ENCODE results near the gene CYB5R3. TPM values are rescaled to one million over a fixed set of nuclear protein-coding genes. Genes with fewer than 3 reads are reported as not detected.

The CYB5R3 gene
- total RNA-seq, 1 experiment from 2014 or later: 85.4 TPM

DNA sequence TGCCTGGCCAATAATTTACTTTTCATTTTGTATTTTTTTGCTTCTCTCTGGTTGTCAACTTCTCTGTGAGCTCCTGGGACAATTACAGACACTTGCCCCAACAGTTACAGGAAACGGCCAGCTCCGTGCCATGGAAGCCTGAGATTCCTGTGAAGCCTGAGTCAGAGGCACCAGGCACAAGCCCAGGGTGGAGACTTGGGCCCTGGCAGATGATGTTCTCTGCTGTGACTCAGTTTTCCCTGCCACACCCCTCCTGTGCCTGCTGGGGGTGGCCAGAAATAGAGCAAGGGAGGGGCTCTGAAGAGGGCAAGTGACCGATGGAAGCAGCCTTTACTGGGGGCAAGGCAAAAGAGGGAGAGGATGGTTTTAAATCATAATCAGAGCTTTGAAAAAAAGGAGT, 13.7 kb downstream of the CYB5R3 start:
- no peak for DNase-seq (ENCODE audit: low spot score)
- Mint-ChIP-seq H3K36me3 (peaks cover 22% of the 10 kb centered on the region), H3K4me1 (no peaks in the 10 kb centered on the region), H3K27me3 (ENCODE audit: low read depth) (no peaks in the 10 kb centered on the region), H3K4me3 (no peak overlapping the region), H3K9me3 (no peaks in the 10 kb centered on the region), H3K27ac (no peak overlapping the region)
- POLR2A ChIA-PET: no interaction called here
- ATAC-seq: no peak
- CTCF ChIA-PET: interaction anchor here (1.2 kb wide), 1 partner anchor 14 kb away, joined by 4 read pairs; no protein-coding TSS in a partner anchor
- TF ChIP-seq, protein P1, sequence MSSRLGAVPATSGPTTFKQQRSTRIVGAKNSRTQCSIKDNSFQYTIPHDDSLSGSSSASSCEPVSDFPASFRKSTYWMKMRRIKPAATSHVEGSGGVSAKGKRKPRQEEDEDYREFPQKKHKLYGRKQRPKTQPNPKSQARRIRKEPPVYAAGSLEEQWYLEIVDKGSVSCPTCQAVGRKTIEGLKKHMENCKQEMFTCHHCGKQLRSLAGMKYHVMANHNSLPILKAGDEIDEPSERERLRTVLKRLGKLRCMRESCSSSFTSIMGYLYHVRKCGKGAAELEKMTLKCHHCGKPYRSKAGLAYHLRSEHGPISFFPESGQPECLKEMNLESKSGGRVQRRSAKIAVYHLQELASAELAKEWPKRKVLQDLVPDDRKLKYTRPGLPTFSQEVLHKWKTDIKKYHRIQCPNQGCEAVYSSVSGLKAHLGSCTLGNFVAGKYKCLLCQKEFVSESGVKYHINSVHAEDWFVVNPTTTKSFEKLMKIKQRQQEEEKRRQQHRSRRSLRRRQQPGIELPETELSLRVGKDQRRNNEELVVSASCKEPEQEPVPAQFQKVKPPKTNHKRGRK (CRISPR knock-in tag; IDR thresholded peaks at IDR 0.05; ENCODE audit: borderline replicate concordance): no peak
- no peak for TF ChIP-seq TP53 (CRISPR knock-in tag; IDR thresholded peaks at IDR 0.05)
- TF ChIP-seq, protein P2, sequence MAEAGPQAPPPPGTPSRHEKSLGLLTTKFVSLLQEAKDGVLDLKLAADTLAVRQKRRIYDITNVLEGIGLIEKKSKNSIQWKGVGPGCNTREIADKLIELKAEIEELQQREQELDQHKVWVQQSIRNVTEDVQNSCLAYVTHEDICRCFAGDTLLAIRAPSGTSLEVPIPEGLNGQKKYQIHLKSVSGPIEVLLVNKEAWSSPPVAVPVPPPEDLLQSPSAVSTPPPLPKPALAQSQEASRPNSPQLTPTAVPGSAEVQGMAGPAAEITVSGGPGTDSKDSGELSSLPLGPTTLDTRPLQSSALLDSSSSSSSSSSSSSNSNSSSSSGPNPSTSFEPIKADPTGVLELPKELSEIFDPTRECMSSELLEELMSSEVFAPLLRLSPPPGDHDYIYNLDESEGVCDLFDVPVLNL (CRISPR knock-in tag; IDR thresholded peaks at IDR 0.05; ENCODE audit: borderline replicate concordance, low read depth): no peak
- TF ChIP-seq CREB1 (CRISPR knock-in tag; IDR thresholded peaks at IDR 0.05): no peak
- no peak for TF ChIP-seq TCF7 (CRISPR knock-in tag; IDR thresholded peaks at IDR 0.05; ENCODE audit: low read depth)
- TF ChIP-seq SMAD3 (CRISPR knock-in tag; IDR thresholded peaks at IDR 0.05; ENCODE audit: borderline replicate concordance): no peak
- TF ChIP-seq CREM (CRISPR knock-in tag; IDR thresholded peaks at IDR 0.05): no peak
- no peak for TF ChIP-seq AR (CRISPR knock-in tag; IDR thresholded peaks at IDR 0.05)
- TF ChIP-seq, protein P3, sequence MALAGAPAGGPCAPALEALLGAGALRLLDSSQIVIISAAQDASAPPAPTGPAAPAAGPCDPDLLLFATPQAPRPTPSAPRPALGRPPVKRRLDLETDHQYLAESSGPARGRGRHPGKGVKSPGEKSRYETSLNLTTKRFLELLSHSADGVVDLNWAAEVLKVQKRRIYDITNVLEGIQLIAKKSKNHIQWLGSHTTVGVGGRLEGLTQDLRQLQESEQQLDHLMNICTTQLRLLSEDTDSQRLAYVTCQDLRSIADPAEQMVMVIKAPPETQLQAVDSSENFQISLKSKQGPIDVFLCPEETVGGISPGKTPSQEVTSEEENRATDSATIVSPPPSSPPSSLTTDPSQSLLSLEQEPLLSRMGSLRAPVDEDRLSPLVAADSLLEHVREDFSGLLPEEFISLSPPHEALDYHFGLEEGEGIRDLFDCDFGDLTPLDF (CRISPR knock-in tag; IDR thresholded peaks at IDR 0.05): no peak
- no peak for TF ChIP-seq ZNF317 (CRISPR knock-in tag; IDR thresholded peaks at IDR 0.05; ENCODE audit: borderline replicate concordance, low read depth)

GRCh38 chr22:42633013-42633412, 16.2 kb downstream of the CYB5R3 start:
- DNase-seq (ENCODE audit: low spot score) (no peak), ATAC-seq (no peak)
- Mint-ChIP-seq H3K4me3 (no peak overlapping the region), H3K36me3 (peaks cover 28% of the 10 kb centered on the region), H3K9me3 (no peaks in the 10 kb centered on the region), H3K27me3 (ENCODE audit: low read depth) (no peaks in the 10 kb centered on the region), H3K27ac (no peak overlapping the region), H3K4me1 (no peaks in the 10 kb centered on the region)
- ChIA-PET CTCF (interaction anchor here (0.6 to 2.5 kb wide), 3 partner anchors 12 to 86 kb away, joined by 3 to 8 read pairs (median 4); no protein-coding TSS in a partner anchor), POLR2A (no interaction called here)
- TF ChIP-seq HMGXB4 (CRISPR knock-in tag; IDR thresholded peaks at IDR 0.05): no peak
- TF ChIP-seq, protein P4, sequence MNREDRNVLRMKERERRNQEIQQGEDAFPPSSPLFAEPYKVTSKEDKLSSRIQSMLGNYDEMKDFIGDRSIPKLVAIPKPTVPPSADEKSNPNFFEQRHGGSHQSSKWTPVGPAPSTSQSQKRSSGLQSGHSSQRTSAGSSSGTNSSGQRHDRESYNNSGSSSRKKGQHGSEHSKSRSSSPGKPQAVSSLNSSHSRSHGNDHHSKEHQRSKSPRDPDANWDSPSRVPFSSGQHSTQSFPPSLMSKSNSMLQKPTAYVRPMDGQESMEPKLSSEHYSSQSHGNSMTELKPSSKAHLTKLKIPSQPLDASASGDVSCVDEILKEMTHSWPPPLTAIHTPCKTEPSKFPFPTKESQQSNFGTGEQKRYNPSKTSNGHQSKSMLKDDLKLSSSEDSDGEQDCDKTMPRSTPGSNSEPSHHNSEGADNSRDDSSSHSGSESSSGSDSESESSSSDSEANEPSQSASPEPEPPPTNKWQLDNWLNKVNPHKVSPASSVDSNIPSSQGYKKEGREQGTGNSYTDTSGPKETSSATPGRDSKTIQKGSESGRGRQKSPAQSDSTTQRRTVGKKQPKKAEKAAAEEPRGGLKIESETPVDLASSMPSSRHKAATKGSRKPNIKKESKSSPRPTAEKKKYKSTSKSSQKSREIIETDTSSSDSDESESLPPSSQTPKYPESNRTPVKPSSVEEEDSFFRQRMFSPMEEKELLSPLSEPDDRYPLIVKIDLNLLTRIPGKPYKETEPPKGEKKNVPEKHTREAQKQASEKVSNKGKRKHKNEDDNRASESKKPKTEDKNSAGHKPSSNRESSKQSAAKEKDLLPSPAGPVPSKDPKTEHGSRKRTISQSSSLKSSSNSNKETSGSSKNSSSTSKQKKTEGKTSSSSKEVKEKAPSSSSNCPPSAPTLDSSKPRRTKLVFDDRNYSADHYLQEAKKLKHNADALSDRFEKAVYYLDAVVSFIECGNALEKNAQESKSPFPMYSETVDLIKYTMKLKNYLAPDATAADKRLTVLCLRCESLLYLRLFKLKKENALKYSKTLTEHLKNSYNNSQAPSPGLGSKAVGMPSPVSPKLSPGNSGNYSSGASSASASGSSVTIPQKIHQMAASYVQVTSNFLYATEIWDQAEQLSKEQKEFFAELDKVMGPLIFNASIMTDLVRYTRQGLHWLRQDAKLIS (CRISPR knock-in tag; IDR thresholded peaks at IDR 0.05; ENCODE audit: borderline replicate concordance): no peak
- TF ChIP-seq ESRRA (CRISPR knock-in tag; IDR thresholded peaks at IDR 0.05; ENCODE audit: borderline replicate concordance): no peak
- TF ChIP-seq FOXJ3 (CRISPR knock-in tag; IDR thresholded peaks at IDR 0.05; ENCODE audit: borderline replicate concordance): no peak
- no peak for TF ChIP-seq ZNF671 (CRISPR knock-in tag; IDR thresholded peaks at IDR 0.05)
- TF ChIP-seq, protein P5, sequence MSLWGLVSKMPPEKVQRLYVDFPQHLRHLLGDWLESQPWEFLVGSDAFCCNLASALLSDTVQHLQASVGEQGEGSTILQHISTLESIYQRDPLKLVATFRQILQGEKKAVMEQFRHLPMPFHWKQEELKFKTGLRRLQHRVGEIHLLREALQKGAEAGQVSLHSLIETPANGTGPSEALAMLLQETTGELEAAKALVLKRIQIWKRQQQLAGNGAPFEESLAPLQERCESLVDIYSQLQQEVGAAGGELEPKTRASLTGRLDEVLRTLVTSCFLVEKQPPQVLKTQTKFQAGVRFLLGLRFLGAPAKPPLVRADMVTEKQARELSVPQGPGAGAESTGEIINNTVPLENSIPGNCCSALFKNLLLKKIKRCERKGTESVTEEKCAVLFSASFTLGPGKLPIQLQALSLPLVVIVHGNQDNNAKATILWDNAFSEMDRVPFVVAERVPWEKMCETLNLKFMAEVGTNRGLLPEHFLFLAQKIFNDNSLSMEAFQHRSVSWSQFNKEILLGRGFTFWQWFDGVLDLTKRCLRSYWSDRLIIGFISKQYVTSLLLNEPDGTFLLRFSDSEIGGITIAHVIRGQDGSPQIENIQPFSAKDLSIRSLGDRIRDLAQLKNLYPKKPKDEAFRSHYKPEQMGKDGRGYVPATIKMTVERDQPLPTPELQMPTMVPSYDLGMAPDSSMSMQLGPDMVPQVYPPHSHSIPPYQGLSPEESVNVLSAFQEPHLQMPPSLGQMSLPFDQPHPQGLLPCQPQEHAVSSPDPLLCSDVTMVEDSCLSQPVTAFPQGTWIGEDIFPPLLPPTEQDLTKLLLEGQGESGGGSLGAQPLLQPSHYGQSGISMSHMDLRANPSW (CRISPR knock-in tag; conservative IDR thresholded peaks at IDR 0.05; ENCODE audit: low read depth): no peak
- TF ChIP-seq SP1 (CRISPR knock-in tag; conservative IDR thresholded peaks at IDR 0.05): no peak
- no peak for TF ChIP-seq ZNF396 (CRISPR knock-in tag; IDR thresholded peaks at IDR 0.05; ENCODE audit: borderline replicate concordance)

All from WTC11 (cell line).